ENCODE data around the gene RALGDS.

DNA sequence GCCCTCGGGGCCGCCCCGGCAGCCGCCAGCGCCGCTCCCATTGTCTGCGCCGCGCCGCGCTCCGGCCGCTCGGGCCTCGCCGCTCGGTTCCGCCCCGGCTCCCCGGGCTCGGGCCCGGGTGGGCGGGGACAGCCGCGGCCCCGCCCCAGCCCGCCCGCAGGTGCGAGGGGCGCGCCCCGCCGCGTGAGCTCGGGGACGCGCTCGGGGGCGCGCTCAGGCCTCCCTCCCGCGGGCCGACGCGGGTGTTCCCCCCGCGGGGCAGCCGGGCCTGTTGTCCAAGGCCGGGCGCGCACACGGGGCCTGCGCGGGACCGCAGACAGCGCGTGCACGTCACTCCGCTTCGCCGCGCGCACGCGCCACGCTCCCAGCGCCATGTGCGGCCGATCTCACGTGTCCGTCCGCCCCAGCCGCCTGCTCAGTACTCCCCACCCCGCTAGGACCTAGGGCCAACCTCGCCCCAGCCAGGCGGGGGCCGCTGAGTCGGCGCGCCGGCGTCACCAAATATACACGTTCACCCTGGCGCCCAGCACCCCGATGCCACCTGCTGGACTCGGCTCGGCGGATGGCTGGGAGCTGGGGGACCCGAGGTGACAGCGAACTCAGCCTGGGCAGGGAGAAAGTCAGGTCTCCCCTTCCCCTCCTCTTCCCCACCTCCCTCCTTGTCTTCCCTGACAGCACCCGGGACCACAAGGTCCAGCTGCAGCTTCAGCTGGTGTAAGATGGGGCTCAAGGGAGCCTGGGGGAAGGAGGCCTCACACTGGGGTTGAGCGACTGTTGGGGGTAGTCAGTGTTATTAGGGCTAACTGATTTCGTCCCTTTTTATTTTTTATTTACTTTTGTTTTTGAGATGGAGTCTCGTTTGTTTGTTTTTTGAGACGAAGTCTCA, 28.3 kb upstream of the RALGDS start:
- TF ChIP-seq, protein P1, sequence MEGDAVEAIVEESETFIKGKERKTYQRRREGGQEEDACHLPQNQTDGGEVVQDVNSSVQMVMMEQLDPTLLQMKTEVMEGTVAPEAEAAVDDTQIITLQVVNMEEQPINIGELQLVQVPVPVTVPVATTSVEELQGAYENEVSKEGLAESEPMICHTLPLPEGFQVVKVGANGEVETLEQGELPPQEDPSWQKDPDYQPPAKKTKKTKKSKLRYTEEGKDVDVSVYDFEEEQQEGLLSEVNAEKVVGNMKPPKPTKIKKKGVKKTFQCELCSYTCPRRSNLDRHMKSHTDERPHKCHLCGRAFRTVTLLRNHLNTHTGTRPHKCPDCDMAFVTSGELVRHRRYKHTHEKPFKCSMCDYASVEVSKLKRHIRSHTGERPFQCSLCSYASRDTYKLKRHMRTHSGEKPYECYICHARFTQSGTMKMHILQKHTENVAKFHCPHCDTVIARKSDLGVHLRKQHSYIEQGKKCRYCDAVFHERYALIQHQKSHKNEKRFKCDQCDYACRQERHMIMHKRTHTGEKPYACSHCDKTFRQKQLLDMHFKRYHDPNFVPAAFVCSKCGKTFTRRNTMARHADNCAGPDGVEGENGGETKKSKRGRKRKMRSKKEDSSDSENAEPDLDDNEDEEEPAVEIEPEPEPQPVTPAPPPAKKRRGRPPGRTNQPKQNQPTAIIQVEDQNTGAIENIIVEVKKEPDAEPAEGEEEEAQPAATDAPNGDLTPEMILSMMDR (conservative IDR thresholded peaks at IDR 0.05) = no peak
- peak; percentile 27; the same call in 1 of the 2 replicates for TF ChIP-seq ZFX (IDR thresholded peaks at IDR 0.05)

All from C4-2B (cell line).